GM18519 (cell line): ENCODE data around the gene B4GALNT2.
"Not testable (repeated sequence)": the region's sequence is repeated elsewhere in the genome, so short reads cannot be mapped to it uniquely, and the experiment has no call there.

Experiments
- ATAC-seq: cut with Tn5 transposase; IDR thresholded peaks from one replicate; pipeline ENCODE4 v1.9.1; 2021; ENCODE audit warnings: mild to moderate bottlenecking, moderate library complexity; ENCODE audit not compliant: unreplicated experiment, low FRiP score

The B4GALNT2 gene

DNA sequence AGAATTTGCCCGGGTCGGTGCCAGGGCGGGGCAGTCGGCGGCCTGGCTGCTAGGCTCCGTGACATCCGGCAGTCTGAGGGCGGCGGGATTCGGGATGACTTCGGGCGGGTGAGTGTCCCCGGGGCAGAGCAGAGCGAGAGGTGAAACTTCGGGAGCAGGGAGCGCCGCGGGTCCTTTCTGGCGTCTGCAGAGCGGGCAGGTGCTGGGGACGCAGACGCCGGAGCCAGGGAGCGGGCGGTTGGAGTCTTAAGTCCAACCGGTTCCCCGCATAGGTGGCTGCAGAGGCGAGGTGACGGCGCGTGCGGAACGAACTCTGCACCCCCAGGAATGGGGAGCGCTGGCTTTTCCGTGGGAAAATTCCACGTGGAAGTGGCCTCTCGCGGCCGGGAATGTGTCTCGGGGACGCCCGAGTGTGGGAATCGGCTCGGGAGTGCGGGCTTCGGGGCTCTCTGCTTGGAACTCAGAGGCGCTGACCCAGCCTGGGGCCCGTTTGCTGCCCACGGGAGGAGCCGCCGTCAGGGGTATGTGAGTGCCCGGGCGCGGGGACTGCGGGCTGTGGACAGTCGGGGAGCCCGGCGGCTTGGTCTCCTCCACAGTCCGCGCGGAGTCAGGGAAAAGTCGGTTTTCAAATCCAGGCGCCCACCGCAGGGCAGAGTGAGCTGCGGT lies at the start of gene B4GALNT2:
Gene B4GALNT2, plus strand, starts transcription at position 71 of the 666 bp plus-strand sequence. Its CDS starts 24 bp downstream, at position 95.
- no peak for ATAC-seq

DNA sequence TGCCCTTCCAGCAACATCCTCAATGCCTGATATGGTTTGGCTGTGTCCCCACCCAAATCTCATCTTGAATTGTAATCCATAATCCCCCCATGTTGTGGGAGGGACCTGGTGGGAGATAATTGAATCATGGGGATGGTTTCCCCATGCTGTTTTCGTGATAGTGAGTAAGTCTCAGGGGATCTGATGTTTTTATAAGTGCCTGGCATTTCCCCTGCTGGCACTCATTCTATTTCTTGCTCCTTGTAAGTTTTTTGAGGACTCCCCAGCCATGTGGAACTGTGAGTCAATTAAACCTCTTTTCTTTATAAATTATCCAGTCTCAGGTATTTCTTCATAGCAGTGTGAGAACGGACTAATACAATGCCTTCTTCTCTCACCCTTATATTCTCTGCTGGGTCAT lies 47.5 kb upstream of the B4GALNT2 start:
- not testable (repeated sequence) for ATAC-seq

DNA sequence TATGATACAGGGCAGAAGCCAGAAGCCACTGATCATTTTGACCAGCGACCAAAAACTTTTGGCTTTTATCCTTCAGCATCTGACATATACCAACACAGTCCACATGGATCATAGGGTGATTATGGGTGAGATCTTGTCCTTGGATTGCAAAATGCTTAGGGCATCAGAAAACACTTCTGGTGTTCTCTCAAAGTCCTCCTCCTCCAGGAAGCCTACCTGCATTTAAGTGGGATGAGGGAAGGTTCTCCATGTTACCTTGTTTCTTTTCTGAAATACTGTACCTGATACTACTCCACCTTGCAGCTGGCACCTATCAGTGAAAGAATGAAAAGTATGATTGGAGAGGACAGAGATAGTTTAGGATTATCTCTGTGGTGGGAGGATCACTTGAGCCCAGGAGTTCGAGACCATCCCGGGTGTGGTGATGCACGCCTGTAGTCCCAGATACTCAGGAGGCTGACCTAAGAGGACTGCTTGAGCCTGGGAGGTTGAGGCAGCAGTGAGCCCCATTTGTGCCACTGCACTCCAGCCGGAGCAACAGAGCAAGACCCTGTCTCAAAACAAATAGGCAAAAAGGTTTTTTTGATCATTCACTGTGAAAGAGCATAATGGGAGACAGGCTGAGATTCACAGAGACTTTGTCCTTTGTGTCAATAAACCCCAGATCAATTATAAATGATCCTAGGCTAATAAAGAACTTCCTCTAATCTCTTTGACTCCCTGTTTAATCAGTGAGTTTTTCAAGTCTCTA lies 46.8 kb upstream of the B4GALNT2 start:
- ATAC-seq = no peak

GRCh38 chr17:49086316-49086605 lies 46.3 kb upstream of the B4GALNT2 start:
- no peak for ATAC-seq

- no peak for ATAC-seq
Observed at GRCh38 chr17:49086649-49087048, 45.9 kb upstream of the B4GALNT2 start.

GRCh38 chr17:49089094-49089493 lies 43.5 kb upstream of the B4GALNT2 start:
- no peak for ATAC-seq

- ATAC-seq = no peak
Observed at GRCh38 chr17:49090878-49091594, 41.5 kb upstream of the B4GALNT2 start.

DNA sequence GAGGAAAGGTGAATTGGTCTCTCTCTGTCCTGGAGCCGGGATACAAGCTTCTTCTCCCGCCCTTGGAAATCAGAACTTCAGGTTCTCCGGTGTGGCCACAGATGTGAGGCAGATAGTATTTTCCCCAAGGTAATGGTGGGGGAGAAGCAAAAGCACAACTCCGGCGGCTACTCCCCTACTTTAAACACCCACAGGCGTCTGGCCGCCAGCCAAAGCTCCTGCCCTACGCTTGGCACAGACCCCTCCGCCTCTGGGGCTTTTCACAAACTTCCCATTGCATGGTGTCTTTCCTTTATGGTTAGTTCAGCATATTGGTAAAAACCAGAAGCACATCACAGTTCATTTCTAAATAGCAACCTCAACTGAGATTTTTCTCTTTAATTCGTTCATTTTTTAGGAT lies 39.4 kb upstream of the B4GALNT2 start:
- ATAC-seq = no peak

- ATAC-seq = no peak
Observed at GRCh38 chr17:49100601-49101000, 32.0 kb upstream of the B4GALNT2 start.

GRCh38 chr17:49101054-49101534 lies 31.5 kb upstream of the B4GALNT2 start:
- no peak for ATAC-seq

- not testable (repeated sequence) for ATAC-seq
Observed at GRCh38 chr17:49103360-49103759, 29.2 kb upstream of the B4GALNT2 start.

DNA sequence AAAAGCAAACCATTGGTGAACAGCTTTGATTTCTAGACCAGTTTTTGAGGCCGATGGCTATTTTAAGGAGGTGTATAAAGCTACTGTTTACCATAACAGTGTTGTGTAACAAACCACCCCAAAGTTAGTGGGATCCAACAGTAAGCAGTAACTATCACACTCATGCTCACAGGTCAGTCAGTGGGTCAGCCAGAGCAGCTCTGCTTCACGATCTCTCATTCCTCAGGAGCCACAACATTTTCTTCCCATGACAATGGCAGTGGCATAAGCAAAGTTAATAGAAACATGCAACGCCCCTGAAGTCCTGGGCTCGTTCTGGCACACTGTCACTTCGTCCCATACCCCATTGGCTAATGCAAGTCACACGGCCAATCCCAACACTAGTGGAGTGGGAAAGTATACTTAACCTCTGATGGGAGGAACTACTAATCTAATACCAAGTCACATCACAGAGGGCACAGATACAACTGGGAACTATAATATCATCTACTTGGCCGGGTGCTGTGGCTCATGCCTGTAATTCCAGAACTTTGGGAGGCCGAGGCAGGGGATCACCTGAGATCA lies 28.0 kb upstream of the B4GALNT2 start:
- ATAC-seq = no peak

DNA sequence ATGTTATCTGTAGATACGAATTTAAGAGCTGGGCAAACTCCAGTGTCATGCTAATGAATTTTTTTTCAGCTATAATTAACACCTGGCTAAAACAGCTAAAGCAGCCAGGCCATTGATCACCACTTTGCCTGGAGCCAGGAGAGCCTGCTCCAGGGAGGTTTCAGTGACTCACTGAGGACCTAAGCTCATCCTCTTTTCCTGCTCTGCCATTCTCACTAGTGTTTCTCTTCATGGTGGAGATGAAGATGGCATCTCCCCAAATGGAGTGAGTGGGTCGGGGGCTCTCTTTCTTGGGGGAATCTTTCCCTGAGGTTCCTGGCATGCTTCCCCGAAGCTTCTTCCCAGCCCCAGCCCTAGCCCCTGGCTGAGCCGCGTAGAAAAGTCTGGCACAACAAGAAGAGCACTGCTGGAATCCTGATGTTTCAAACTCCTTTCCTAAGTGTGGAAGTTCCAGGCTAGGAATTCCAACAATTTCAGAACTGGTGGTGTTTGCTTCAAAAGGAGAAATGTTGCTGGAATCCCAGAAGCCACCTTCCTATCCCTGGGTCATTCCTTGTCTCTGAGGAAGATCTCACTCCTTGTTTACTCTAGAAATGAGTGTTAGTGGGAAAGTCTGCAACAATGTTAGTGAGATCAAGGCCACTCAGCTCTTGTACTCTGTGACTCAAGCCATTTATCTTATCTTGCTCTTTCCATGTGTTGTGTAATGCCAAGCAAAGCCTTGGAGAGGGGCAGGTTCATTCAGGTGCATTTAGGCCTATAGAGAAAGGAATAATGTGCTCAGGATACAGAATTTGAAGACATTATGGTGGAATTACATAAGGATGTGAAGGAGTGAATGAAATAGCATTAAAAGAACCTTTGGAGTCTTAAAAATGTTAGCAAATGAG lies 26.0 kb upstream of the B4GALNT2 start:
- ATAC-seq = no peak

- ATAC-seq = no peak
Observed at GRCh38 chr17:49107211-49107557, 25.4 kb upstream of the B4GALNT2 start.

DNA sequence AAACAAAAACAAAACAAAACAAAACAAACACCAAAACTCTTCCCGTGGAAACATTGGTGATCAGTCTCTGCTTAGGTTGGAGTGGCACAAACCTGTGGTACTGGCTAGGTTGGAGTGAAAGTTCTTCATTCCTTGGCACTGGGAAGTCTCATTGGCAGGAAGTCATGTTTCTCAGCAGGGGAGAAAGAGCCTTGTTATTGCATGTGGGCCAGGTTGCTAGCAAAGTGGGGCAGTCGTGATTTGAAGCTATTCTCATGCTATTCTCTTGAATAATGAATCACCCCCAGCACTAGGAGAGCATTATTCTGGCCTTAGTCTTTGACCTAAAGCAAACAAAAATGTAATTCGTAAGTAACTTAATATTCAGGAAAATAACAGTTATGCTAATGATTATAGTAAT lies 24.3 kb upstream of the B4GALNT2 start:
- ATAC-seq = no peak

GRCh38 chr17:49110509-49110908 lies 22.1 kb upstream of the B4GALNT2 start:
- ATAC-seq = no peak

- ATAC-seq = no peak
Observed at GRCh38 chr17:49111934-49112333, 20.6 kb upstream of the B4GALNT2 start.

DNA sequence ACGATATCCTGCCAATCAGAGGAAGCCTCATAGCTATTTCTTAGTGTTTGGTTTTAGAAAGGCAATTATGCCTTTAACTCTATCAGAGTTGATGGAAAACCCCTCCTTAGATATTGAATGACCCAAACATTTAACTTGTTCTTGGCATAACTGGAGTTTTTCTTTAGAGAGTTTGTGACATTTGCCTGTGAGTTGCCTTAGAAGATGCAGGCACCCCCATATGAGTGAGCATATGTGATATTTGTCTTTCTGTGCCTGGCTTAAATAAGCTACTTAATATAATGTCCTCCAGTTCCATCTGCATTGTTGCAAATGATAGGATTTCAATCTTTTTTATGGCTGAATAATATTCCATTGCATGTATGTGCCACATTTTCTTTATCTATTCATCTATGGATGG lies 19.6 kb upstream of the B4GALNT2 start:
- no peak for ATAC-seq

DNA sequence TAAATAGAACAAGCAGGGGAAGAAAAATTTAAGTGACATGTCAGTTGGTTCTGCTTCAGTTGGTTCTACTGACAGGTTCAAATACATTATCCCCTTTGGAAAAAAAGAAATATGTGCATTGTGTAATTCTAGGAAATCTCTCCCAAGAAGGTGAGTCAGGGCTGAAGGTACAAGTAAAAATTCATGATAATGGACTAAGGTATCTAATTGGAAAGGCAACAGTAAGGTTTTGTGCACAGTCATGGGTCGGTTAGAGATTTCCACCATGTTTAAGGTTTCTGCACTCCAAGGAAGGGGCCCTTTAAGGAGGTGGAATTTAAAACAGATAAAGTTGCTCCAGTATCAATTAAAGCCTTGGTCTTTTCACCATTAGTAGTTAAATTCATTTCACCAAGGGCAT lies 17.9 kb upstream of the B4GALNT2 start:
- ATAC-seq = no peak

DNA sequence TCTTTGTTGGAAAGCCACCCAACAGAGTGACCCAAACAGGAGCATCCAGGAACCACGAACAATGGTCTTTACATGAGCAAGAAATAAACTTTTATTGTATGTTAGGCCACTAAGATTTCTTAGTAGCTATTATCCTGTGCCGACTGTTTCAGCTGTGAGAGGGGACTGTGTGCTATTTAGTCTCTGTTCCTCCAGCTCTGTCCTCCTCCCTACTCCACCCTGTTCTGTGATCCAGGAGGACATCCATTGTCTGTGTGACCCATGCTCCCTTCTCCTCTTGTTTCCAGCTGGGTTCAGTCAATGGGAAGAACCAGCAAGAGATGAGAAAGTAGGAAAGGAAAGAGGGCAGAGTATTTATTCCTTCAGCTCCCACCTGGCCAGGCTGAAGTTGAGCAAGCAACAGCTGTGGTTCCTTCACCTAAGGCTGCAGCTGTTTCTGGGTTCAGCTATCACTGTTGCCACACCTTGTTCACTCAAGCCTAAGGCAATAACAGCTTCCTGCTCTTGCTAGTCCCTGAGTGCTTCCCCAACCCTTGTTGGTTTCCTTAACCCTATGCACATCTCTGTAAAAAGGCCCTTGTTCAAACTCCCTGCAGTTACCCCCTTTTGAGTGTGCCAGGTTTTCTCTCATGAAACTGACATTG lies 14.9 kb upstream of the B4GALNT2 start:
- ATAC-seq = no peak
